ENCODE results near the gene CMBL. TPM values are rescaled to one million over a fixed set of nuclear protein-coding genes. Genes with fewer than 3 reads are reported as not detected.
"Not testable (repeated sequence)": the region's sequence is repeated elsewhere in the genome, so short reads cannot be mapped to it uniquely, and the experiment has no call there.

Gene CMBL
- total RNA-seq, 2 donors from 2014 or later, result 23.9 to 39.5 TPM

DNA sequence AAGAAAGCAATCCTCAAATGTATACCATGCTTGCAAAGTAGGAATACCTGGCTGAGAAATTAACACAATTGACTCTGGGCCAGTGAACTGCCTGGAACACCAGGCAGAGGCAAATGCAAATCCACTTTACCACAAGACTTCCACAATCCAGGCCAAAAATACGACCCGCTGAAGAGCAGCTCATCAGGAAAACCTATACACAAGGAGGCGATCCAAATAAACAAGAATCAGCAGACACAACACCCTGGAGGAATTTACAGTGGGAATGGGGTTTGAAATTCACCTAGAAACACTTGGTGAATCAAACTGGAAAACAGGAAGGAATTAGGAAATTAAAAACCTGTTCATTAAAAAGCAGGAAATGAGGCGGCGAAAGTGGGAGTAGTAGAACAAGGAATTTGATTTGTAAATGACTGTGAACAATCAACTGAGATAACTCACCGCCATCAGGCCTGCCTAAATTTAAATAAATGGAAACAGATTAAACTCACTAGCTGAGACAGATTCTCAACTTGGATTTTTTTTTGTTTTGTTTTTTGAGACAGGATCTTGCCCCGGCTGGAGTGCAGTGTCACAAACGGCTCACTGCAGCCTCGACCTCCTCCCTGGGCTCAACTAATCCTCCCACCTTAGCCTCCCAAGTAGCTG, 15.9 kb downstream of the CMBL start:
- intact Hi-C loops (cut with DNase I), result no loop called here
- ATAC-seq (no peak), DNase-seq (no peak)

DNA sequence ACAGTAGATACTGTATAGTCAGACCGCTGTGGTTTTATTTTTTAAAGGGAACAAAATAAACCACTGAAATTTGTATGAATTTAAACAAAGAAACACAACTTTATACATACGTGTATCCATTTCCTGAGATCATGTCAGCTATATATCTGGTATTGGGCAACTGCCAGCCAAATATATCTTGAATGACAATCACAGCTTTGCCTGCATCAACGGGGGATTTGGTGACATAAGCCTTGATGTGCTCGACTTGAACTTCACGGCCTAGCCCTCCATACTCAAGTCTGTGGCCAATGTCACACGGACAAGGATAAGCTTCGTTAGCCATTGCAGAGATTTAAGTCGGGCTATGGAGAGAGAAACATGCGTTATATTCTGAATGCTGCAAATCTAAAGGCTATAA, 17.3 kb downstream of the CMBL start:
- ATAC-seq, result no peak
- intact Hi-C loops (cut with DNase I), result no loop called here

DNA sequence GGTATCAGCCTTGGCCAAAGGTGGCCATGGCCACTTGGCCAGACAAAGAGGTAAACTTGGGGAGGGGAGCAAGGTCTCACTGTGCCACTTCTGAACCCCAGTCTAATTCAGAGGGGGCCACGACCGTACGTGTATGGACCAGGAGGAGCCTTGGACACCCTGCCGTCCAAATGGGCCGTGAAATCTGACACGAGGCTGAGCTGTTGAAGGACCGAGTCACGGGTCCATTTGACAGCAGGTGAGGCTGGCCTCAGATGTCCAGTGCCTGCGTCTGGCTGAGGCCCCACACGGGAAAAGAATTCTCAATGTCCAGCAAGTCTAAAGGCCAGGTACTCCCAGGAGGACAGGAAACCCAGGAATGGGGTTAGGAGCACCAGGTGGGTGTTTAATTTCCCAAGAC, 17.7 kb downstream of the CMBL start:
- ATAC-seq, result no peak
- intact Hi-C loops (cut with DNase I), result loop anchor here in 1 of 2 donors (10.0 kb wide), 1 partner anchor 135 kb away; no protein-coding TSS in a partner anchor
- DNase-seq, result no peak

More for the DNA sequence above, 17.3 kb downstream of the CMBL start:
- DNase-seq, result no peak

DNA sequence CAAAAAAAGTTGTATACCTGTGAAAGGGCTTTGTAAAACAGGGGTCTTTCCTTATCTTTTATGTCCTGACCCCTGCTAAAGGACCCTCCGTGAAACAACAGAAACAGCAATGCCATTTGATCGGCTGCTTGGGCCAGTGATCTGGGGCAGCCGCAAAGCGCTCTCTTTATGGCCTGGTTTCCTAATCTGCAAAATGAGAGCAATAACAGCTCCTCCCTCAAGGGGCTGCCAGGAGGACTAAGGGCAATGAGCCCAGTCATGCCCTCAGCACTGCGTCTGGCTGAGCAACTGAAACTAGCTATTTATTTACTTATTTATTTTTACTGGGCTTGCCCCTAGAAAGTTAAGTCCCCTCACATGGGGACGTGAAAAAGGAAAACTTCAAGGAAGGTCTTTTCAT, 18.3 kb downstream of the CMBL start:
- DNase-seq (no peak), ATAC-seq (peak; percentile 83 to 89)
- intact Hi-C loops (cut with DNase I), result loop anchor here in 1 of 2 donors (10.0 kb wide), 1 partner anchor 135 kb away; no protein-coding TSS in a partner anchor

DNA sequence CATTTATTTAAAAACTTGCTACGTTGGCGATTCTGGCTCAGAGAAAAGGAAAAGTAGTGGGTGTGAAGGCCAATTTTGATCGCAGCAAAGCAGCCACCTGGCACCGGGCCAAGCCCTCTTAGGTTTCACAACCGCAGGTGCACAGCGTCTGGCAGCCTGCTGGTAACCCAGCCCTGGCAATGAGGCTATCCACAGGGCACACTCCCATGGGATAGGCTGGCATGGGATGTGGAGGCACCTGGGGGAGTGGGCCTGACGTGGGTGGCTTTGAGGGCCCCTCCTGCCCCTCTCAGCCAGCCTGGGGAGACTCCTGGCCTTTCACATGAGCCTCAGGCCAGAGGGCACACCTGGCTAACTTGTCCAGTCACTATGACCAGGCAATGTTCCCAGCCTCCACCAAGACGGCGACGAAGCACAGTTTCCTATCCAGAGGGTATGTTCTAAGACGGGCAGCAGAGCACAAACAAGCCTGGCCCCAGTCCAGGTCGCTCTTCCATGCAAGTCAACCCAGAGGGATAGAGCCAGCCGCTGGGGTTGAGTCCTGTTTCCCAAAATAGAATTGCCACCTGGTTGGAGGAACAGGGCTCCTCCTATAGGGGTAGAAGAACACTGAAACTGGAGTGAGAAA, 19.0 kb downstream of the CMBL start:
- intact Hi-C loops (cut with DNase I), result loop anchor here in 1 of 2 donors (10.0 kb wide), 1 partner anchor 136 kb away; no protein-coding TSS in a partner anchor
- peak; percentile 42 to 61 for ATAC-seq
- DNase-seq, result peak; percentile 57

DNA sequence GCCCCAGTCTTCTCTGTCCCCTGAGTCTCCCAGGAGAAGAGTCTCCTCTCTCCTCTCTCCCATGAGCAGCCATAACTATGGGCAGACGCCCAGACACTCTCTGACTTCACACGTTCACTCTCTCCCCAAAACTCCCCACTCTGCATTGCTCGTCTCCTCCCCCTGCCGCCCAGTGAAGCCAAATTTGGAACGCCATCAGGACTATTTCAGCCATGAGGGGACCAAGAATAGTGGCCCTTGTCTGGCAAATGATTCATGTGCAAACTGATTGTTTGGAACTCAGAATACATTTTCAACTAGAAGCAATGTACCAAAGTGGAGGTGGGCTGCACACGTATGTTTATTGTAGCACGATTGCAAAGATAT, 20.9 kb downstream of the CMBL start:
- ATAC-seq, result no peak
- intact Hi-C loops (cut with DNase I), result loop anchor here in 1 of 2 donors (10.0 kb wide), 1 partner anchor 138 kb away; no protein-coding TSS in a partner anchor
- DNase-seq, result no peak

DNA sequence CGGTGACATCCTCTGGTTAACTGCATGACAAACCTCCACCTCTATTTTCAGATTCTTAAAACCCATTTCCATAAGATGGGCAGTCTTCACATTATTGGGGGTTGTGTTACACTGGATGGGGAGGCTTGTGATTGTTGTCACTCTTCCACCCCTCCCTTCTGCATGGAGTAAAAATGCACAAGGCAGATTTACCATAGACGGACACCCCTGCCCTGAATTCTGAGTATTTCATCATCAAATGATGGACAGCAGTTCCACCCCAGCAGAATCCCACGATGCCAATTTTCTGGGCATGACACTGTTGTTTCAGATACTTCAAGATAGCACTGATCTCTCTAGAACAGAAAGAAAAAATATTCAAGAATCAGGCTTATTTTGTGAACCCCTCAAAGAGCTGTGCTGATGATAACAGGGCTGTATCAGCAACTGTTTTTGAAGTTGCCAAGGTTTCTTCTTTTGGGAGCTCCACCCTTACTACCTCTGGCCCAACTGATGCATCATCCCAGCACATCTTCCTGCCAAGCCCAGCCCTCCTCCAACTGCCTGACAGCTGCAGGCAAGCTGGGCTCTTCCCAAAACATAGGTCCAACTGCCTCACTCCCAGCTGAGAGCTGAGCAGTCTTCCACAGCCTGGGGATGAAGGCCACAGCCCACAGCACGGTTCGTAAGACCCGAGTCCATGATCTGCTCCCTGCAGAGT, 21.4 kb downstream of the CMBL start:
- DNase-seq (no peak), ATAC-seq (peak; percentile 27 to 71)
- intact Hi-C loops (cut with DNase I), result loop anchor here in 1 of 2 donors (10.0 kb wide), 1 partner anchor 138 kb away; no protein-coding TSS in a partner anchor

DNA sequence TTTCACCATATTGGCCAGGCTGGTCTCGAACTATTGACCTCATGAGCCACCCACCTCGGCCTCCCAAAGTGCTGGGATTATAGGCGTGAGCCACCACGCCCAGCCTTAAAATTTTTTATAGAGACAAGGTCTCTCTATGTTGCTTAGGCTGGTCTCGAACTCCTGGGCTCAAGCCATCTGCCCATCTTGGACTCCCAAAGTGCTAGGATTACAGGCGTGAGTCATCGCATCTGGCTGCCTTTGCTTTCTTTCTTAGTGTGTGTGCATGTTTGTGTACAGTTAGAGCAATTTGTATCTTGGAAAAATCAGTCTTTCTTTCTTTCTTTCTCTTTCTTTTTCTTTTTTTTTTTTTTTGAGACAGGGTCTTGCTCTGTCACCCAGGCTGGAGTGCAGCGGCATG, 22.3 kb downstream of the CMBL start:
- DNase-seq, ATAC-seq: not testable (repeated sequence)
- intact Hi-C loops (cut with DNase I), result loop anchor here in 1 of 2 donors (10.0 kb wide), 1 partner anchor 139 kb away; no protein-coding TSS in a partner anchor

DNA sequence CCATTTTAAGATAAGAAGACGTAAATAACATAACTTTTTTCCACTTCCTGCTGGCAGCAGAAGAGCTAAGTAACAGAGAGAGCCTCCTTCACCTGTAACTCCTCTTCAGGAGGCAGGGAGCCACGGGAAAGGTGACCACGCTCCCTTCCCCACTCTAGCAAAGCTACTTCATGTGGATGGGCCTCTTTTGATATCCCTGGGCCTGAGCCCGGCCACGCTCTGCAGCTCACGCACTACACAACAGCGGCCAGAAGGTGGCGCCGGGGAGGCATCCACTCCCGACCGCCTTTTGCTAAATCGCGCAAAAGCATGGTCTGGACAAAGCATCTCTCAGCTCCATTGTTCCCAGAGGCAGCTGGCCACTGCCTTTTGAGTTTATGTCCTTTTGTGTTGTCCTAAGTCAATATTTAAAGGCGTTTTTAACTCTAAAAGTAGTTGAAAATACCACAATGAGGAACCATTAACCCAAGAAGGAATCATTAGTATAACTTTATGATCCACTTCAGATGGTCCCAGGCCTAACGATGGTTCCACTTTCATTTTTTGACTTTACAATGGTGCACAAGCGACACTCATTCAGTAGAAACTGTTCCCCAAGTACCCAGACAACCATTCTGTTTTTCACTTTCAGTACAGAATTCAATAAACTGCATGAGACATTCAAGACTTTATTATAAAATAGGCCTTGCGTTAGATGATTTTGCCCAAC, 23.6 kb downstream of the CMBL start:
- intact Hi-C loops (cut with DNase I), result loop anchor here (5.0 to 10.0 kb wide), 3 partner anchors 138 to 348 kb away; no protein-coding TSS in a partner anchor
- peak; percentile 88 for DNase-seq

DNA sequence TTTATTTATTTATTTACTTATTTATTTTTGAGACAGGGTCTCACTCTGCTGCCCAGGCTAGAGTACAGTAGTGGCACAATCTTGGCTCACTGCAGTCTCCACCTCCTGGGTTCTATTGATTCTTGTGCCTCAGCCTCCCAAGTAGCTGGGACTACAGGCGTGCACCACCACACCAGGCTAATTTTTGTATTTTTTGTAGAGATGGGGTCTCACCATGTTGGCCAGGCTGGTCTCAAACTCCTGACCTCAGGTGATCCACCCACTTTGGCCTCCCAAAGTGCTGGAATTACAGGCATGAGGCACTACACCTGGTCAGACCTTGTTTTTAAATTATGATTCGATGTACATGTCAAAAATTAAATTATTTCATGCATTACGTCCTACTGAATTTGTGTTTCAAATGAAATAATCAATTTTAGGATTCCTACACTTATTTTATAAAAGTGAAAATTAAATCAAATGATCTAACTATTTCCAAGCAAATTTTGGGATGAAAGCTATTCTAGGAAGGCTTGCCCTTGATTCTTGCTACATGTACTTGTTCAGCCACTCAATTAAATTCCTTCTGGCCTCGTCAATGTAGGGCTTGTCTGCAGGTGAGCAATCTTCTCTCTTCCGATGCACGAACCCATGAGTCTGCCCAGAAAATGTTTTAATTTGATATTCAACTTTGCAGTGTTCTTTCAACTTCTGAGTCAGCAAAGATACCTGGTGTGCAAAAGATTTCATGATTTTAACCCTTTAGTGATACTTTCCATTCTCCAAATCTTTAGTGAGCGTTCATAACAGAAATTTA, 27.6 kb downstream of the CMBL start:
- ATAC-seq, result no peak
- intact Hi-C loops (cut with DNase I), result loop anchor here (5.0 to 10.0 kb wide), 3 partner anchors 142 to 352 kb away; no protein-coding TSS in a partner anchor
- no peak for DNase-seq

More for the DNA sequence above, 23.6 kb downstream of the CMBL start:
- peak; percentile 84 to 91 for ATAC-seq

DNA sequence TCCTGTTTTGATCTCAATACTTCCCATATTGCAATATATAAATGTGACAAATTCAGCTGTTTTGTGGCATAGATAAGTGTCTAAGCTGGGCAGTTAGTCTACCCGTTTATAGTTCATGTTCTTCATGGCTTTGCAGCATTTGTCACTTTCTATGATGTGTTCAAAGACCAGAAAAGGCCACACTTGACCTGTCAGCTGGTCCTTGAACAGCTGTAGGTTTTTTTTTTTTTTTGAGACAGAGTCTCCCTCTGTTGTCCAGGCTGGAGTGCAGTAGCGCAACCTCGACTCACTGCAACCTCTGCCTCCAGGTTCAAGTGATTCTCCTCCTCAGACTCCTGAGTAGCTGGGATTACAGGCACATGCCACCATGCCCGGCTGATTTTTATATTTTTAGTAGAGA, 28.4 kb downstream of the CMBL start:
- DNase-seq (no peak), ATAC-seq (no peak)
- intact Hi-C loops (cut with DNase I), result no loop called here

DNA sequence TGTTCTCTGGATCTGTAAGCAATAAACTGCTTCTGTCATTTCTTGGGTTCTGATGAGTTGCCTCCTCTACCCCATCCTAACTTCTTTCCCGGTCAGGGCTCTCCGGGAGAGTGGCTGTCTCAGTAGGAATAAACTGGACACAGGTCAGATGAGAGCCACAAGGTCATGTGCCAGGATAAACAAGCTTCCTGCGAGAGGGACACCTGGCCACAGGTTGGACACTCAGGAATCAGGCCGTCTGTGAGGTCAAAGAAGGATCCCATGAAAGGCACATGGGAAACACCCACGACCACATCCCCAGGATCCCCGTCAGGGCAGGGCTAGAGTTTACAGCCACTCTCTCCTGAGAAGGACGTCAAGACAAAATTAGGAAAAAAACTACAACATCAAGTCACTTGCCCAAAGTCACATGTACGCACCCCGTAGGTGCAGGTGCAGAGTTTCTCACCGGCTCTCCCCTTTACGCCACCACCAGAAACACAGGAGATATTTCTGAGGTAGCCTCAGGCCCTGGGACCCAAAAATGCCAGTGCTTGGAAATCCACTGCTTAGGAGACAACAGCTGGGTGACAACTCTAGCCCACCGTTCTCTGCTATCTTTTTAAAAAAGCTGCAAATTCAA, 28.9 kb downstream of the CMBL start:
- DNase-seq, result no peak
- ATAC-seq, result no peak
- intact Hi-C loops (cut with DNase I), result no loop called here

DNA sequence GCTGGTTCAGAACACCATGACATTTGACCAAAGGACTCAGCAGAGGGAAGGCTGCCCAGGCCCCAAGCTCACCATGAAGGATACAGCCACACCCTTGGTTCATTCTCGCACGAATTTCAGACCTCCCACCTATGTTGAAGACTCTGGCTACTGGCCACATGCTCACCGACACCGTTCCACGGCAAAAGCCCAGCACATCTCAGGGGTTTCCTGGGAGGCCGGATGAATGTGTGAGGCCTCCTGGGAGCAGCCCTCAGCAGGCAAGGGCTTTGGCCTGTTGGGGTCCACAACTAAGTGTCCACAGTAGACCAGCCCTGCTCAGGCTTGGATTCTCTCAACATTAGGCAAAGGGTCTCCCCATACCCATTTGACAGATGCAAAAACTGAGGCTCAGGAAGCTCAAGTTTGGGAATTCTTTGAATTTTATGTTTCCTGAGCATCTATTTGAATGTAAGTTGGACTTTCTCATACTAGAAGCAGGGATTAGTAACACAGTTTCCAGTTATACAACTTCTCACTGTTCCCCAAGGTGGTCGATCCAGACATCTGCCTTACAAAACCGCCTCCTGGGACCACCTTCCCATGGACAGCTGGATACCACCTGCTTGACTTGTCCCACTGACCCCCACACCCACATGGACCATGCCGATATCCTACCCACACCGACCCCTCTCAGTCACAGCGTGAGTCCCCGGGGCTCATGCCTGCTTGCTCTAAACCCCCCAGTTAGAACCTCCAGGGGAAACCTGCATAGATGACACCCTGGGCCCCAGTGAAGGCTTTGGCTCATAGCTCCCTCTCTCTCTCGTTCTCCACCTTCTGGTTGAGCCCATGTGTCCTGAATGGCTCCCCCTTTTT, 29.7 kb downstream of the CMBL start:
- intact Hi-C loops (cut with DNase I), result no loop called here
- DNase-seq, result no peak

DNA sequence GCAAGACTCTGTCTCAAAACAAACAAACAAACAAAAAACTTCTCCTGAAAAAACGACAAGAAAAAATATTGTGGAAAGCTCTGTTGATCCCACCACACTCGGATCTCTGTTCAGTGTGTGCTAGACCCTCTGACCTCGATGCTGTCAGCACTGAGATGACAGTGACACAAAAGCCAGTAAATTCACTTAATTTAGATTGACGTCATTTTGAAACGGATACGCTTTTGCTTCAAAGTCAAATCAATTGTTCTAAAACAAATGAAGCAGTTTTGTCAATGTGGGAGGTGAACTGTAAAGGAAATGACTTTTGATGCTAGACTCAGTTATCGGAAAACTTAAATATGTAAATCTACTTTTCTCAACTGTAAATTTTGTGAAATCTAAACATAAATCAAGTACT, 31.0 kb downstream of the CMBL start:
- ATAC-seq (no peak), DNase-seq (no peak)
- intact Hi-C loops (cut with DNase I), result no loop called here

More for the DNA sequence above, 29.7 kb downstream of the CMBL start:
- ATAC-seq, result no peak

DNA sequence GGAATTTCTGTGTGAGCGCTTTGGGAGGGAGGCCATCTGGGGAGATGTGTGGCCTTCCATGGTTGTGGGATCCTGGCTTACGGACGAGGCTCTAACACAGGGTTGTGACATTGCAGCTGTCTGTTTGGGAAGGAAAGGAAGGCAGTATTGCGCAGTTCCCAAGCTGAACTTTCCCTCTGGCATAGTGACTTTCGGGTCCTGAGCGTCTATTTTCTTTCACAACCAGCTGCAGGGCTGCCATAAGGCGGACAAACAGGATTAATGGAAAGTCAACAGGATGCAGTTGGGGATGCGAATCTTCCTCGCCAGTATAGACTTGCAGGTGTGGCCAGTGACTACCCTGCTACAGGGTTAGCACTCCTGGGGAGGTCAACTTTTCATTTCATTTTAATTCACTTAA, 31.7 kb downstream of the CMBL start:
- ATAC-seq (peak in 1 of 2 donors; percentile 72), DNase-seq (no peak)
- intact Hi-C loops (cut with DNase I), result no loop called here

DNA sequence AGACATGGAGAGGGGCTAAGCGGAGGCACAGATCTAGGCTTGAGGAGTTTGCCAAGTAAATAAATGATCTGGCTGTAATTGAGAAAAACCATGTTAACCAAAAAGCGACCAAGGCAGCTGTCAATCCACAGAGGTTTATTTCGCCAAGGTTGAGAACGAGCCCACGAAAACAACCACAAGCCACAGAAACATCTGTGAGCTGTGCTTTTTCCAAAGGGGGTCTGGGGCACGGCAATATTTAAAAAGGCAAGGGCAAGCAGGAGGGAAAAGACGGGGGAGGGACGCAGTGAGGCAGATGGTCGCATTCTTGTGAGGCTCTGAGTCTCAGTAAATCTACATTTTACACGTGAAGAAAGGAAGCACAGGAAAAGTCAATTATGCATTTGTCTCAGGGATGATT, 32.2 kb downstream of the CMBL start:
- ATAC-seq, result no peak
- DNase-seq, result no peak
- intact Hi-C loops (cut with DNase I), result no loop called here

DNA sequence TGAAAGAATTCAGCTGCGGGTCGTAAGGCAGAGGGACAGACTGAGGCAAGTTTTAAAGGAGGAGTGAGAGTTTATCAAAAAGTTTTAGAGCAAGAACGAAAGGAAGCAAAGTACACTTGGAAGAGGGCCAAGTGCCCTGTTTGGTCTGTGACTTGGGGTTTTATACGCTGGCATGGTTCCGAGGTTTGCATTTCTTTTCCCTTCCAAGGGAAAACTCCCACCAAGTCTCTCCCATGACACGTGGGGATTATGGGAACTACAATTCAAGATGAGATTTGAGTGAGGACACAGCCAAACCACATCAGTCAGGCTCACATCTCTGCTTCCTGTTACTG, 34.9 kb downstream of the CMBL start:
- DNase-seq; ATAC-seq; intact Hi-C loops (cut with DNase I): not testable (repeated sequence)
